ENCODE results near the gene INPP5D. TPM values are rescaled to one million over a fixed set of nuclear protein-coding genes. Genes with fewer than 3 reads are reported as not detected.

INPP5D gene
- total RNA-seq, 2 donors from 2014 or later = 0.66 to 3.0 TPM

- Mint-ChIP-seq H3K4me1 (no peaks in the 10 kb centered on the region), H3K9me3 (no peaks in the 10 kb centered on the region), H3K36me3 (ENCODE audit: low read depth) (no peaks in the 10 kb centered on the region), H3K27me3 (ENCODE audit: insufficient read depth) (peaks cover 2% of the 10 kb centered on the region), H3K27ac (no peak within 1 kb of the TSS), H3K4me3 (no peak within 1 kb of the TSS)
- no peak within 1 kb of the TSS for H3K9ac ChIP-seq (ENCODE audit: extremely low read depth, low read length, poor library complexity, severe bottlenecking)
- 92 to 97% methylated on average over 10 to 13 of the region's 13 CpGs for WGBS, 2 experiments (ENCODE audit: insufficient coverage in 1 of 2, insufficient read length in 1 of 2)
- H3K27me3 ChIP-seq (ENCODE audit: control insufficient read depth, insufficient read depth, low read length, poor library complexity, severe bottlenecking) = no peaks in the 10 kb centered on the region
- H3K4me1 ChIP-seq (ENCODE audit: control insufficient read depth, insufficient read depth, low read length) = no peaks in the 10 kb centered on the region
- no peaks in the 10 kb centered on the region for H3K36me3 ChIP-seq (ENCODE audit: control insufficient read depth, insufficient read depth, low read length)
- no peak within 1 kb of the TSS for H3K27ac ChIP-seq (ENCODE audit: low read depth, low read length)
- no peak within 1 kb of the TSS for H3K4me3 ChIP-seq (ENCODE audit: low read length)
- TF ChIP-seq, protein P1, sequence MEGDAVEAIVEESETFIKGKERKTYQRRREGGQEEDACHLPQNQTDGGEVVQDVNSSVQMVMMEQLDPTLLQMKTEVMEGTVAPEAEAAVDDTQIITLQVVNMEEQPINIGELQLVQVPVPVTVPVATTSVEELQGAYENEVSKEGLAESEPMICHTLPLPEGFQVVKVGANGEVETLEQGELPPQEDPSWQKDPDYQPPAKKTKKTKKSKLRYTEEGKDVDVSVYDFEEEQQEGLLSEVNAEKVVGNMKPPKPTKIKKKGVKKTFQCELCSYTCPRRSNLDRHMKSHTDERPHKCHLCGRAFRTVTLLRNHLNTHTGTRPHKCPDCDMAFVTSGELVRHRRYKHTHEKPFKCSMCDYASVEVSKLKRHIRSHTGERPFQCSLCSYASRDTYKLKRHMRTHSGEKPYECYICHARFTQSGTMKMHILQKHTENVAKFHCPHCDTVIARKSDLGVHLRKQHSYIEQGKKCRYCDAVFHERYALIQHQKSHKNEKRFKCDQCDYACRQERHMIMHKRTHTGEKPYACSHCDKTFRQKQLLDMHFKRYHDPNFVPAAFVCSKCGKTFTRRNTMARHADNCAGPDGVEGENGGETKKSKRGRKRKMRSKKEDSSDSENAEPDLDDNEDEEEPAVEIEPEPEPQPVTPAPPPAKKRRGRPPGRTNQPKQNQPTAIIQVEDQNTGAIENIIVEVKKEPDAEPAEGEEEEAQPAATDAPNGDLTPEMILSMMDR (conservative IDR thresholded peaks at IDR 0.05) = no peak
- H3K9me3 ChIP-seq (ENCODE audit: control insufficient read depth, low read length) = no peaks in the 10 kb centered on the region
- no peak for DNase-seq
Measured at GRCh38 chr2:233032551-233033320, 27.4 kb upstream of the INPP5D start, which contains the start of gene NEU2. Gene NEU2 (plus strand): TSS chr2:233032672. CDS start chr2:233032672, 0 bp downstream.

GRCh38 chr2:233033672-233034071 lies 26.5 kb upstream of the INPP5D start:
- H3K36me3 ChIP-seq (ENCODE audit: control insufficient read depth, insufficient read depth, low read length) = no peaks in the 10 kb centered on the region
- no peak overlapping the region for H3K27ac Mint-ChIP-seq
- no peaks in the 10 kb centered on the region for H3K4me1 Mint-ChIP-seq
- H3K9me3 Mint-ChIP-seq = no peaks in the 10 kb centered on the region
- H3K4me3 ChIP-seq (ENCODE audit: low read length) = no peak overlapping the region
- H3K9ac ChIP-seq (ENCODE audit: extremely low read depth, low read length, poor library complexity, severe bottlenecking) = no peak overlapping the region
- H3K4me3 Mint-ChIP-seq = no peak overlapping the region
- DNase-seq = no peak
- TF ChIP-seq, protein P1 (conservative IDR thresholded peaks at IDR 0.05) = no peak
- 60 to 90% methylated on average over 1 to 9 of the region's 9 CpGs for WGBS, 2 experiments (ENCODE audit: insufficient coverage in 1 of 2, insufficient read length in 1 of 2)
- H3K36me3 Mint-ChIP-seq (ENCODE audit: low read depth) = no peaks in the 10 kb centered on the region
- no peak overlapping the region for H3K27ac ChIP-seq (ENCODE audit: low read depth, low read length)
- H3K27me3 Mint-ChIP-seq (ENCODE audit: insufficient read depth) = peaks cover 2% of the 10 kb centered on the region
- H3K4me1 ChIP-seq (ENCODE audit: control insufficient read depth, insufficient read depth, low read length) = no peaks in the 10 kb centered on the region
- no peaks in the 10 kb centered on the region for H3K9me3 ChIP-seq (ENCODE audit: control insufficient read depth, low read length)
- H3K27me3 ChIP-seq (ENCODE audit: control insufficient read depth, insufficient read depth, low read length, poor library complexity, severe bottlenecking) = no peaks in the 10 kb centered on the region

- H3K27ac ChIP-seq (ENCODE audit: low read depth, low read length) = no peak overlapping the region
- no peak overlapping the region for H3K4me3 Mint-ChIP-seq
- H3K4me3 ChIP-seq (ENCODE audit: low read length) = no peak overlapping the region
- WGBS, 2 experiments (ENCODE audit: insufficient coverage in 1 of 2, insufficient read length in 1 of 2) = 93 to 95% methylated on average over 17 to 37 of the region's 37 CpGs
- no peaks in the 10 kb centered on the region for H3K36me3 Mint-ChIP-seq (ENCODE audit: low read depth)
- no peaks in the 10 kb centered on the region for H3K4me1 Mint-ChIP-seq
- H3K9me3 Mint-ChIP-seq = no peaks in the 10 kb centered on the region
- H3K27me3 Mint-ChIP-seq (ENCODE audit: insufficient read depth) = peaks cover 2% of the 10 kb centered on the region
- no peak overlapping the region for H3K9ac ChIP-seq (ENCODE audit: extremely low read depth, low read length, poor library complexity, severe bottlenecking)
- TF ChIP-seq, protein P1 (conservative IDR thresholded peaks at IDR 0.05) = no peak
- H3K4me1 ChIP-seq (ENCODE audit: control insufficient read depth, insufficient read depth, low read length) = no peaks in the 10 kb centered on the region
- DNase-seq = no peak
- H3K36me3 ChIP-seq (ENCODE audit: control insufficient read depth, insufficient read depth, low read length) = no peaks in the 10 kb centered on the region
- no peak overlapping the region for H3K27ac Mint-ChIP-seq
- no peaks in the 10 kb centered on the region for H3K9me3 ChIP-seq (ENCODE audit: control insufficient read depth, low read length)
- no peaks in the 10 kb centered on the region for H3K27me3 ChIP-seq (ENCODE audit: control insufficient read depth, insufficient read depth, low read length, poor library complexity, severe bottlenecking)
Measured at GRCh38 chr2:233034091-233034882, 25.9 kb upstream of the INPP5D start.
